Activated naive CD4-positive, alpha-beta T cell (primary cell): ENCODE data around the gene TMEM254.
"Not testable (repeated sequence)": the region's sequence is repeated elsewhere in the genome, so short reads cannot be mapped to it uniquely, and the experiment has no call there.

ENCODE experiments used
- DNase-seq, 4 experiments: peaks; one replicate each; lab custom pipeline; 2025; lab: John Stamatoyannopoulos, UW

Gene TMEM254

DNA sequence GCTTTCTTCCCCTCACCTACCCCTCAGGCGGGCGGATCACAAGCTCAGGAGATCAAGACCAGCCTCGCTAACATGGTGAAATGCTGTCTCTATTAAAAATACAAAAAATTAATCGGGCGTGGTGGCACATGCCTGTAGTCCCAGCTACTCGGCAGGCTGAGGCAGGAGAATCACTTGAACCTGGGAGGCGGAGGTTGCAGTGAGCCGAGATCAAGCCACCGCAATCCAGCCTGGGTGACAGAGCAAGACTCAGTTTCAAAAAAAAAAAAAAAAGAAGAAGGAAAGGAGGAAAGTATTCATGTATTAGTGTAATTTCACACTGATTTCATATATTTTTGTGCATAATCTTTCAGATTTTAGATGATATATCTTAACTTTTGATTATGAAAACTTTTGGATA, 55.2 kb downstream of the TMEM254 start:
- not testable (repeated sequence) for DNase-seq

DNA sequence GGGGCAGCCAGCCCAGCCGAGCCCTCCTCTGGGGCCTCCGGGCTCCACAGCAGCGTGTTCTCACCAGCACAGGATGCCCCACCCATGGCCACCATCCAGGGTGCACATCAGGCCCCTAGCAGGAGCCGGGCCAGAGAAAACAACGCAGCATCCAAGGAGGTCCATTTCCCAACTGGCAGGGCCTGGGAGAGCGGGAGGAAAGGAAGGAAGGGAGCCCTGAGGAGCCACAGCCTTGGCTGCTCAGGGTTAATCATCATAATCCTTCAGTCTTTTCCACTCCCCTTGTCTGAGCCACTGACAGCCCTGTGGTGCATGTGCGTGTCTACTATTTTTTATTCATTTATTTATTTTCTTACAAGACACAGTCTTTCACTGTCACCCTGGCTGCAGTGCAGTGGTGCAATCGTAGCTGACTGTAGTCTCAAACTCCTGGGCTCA, 57.7 kb downstream of the TMEM254 start:
- DNase-seq = no peak

DNA sequence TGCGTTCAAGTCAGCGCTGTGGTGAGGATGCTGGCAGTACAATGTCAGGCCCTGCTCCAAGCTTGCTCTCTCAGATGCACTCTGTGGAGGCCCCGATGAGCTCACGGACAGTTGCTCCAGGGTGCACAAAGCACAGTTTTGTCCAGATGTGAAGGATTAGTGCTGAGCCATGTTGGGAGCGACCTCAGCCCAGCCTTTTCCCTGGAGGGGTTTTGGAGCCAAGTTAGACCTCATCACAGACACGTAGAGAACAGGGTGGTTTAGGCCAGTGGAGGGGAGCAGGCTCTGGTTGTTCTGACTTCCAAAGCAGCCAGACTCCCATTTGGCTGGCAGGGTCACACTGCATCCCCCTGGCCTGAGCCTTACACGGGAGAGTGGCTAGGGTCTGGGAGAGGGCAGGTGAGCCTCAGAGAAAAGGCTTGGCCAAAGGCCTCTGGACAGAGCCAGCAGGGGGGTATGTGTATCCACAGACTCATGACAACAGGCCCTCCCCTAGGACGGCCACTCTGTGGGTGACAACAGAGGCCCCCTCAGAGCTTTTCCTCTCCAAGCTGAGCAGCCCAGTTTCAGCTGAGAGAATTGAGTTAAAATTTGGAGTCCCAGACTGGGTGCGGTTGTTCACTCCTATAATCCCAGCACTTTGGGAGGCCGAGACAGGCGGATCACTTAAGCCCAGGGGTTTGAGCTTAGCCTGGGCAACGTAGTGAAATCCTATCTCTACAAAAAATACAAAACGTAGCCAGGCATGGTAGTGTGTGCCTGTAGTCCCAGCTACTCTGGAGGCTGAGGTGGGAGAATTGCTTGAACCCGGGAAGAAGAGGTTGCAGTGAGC, 58.8 kb downstream of the TMEM254 start:
- DNase-seq = no peak

DNA sequence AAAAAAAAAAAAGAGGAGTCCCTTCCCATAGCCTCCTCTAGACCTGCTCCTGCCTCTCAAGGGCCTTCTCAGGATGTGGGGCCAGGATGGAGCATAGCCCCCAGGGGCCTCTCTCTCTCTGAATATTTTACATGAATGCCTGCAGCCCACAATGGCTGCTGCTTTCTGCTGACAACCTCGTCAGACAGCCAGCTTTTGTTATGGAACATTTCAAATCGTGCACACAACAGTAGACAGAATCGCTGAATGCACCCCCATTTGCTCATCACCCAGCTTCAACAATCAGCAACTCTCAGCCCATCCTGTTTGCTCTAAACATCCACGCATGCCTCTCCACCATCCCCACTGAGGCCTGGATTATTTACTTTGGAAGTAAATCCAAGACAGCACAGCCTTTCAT, 59.5 kb downstream of the TMEM254 start:
- DNase-seq = no peak

DNA sequence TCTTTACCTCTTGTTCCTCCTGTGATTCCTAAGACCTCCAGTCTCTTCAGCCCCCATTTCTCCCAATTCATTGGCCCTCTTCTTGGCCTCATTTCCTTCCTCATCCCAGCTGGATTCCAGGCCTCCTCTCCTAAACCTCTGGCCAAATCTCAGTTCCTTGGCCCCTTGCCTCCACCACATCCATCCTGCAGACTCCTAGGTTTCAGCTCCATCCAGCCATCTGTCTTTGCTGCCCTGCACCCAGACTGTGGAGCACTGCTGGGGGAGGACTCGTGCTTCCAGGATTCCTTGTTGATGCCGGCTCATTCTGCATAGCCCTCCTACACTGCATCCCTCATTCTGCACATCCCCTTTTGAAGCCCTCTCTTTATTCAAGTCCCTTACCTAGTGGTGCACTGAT, 60.8 kb downstream of the TMEM254 start:
- no peak for DNase-seq

DNA sequence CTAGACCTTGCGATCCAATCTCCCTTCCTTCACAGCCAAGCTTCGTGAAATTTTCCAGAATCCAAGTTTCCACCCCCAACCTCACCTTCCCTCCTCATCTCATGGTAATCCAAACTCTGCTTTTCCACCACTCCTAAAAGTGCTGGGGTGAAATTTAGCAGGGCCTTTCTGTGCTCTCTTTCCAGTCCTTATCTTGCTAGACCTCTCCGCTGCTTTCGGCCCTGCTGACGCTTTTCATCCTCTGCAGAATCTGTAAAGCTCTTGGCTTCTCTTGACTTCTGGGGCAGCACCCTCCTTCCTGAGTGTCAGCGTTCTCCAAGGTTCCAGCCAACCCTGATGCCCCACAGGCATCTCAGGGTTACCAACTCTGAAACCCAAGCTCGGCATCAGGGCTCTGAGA, 61.8 kb downstream of the TMEM254 start:
- DNase-seq = no peak

DNA sequence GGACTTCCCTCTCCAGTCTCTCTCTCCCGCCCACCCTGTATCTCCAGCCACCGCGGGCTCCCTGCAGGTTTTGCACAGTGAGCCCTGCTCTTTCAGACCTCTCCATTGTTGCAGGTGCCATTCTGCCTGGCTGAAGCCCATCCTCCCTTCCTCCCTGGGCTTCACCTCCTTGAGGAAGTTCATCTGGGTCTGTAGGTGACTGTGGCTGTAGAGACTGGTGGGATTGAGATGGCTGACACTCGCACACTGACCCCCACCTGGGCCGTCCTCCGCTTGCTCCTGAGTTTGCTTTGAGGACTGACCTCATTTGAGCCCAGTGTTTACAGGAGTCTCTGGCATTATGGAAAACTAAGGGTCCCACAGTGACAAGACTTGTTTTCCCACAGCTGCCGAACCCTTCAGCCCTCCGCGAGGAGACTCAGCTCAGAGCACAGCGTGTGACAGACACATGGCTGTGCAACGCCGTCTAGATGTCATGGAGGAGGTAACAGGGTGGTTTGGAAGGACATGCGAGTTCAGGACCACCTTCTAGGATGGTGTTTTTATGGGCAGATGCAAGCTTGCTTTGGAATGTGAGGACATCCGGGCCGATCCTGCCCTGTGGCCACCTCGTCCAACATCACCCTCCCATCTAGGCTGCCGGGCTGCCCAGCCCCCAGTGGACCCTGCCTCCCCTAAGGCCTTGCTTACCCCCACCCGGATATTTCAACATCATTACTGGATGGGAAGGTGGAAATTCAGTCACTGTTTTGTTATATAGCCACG, 63.4 kb downstream of the TMEM254 start:
- DNase-seq = no peak
